HG03432 (cell line): ENCODE results near the gene KLHL22.

Experiments used
- ATAC-seq: cut with Tn5 transposase; IDR thresholded peaks from one replicate; pipeline ENCODE4 v1.9.1; 2021; ENCODE audit warnings: mild to moderate bottlenecking, moderate library complexity; ENCODE audit not compliant: unreplicated experiment

The KLHL22 gene

GRCh38 chr22:20525048-20525447 lies 29.5 kb upstream of the KLHL22 start:
- no peak for ATAC-seq

DNA sequence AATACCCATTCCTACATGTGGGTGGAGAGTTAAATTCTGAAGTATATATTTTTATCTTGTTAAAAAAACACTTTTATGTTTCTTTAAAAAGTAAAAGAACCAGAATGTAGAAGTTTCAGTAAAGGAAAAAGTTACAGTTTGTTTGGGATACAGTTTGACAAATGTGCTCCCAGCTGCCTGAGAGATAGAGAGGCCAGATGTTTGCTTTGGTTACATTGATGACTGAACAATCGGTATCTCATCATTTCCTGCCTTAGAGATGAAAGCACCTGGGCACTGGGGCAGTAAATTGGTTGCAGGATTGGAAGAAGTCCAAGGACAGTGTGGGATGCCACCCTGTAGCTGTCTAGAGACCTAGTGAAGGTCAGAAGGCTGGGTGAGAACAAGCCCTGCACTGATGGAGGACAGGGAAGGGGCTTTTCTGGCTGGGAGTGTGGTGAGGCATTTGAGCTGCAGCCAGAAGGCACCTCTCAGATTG lies 28.4 kb upstream of the KLHL22 start:
- ATAC-seq: no peak

GRCh38 chr22:20523086-20523983 lies 27.7 kb upstream of the KLHL22 start:
- no peak for ATAC-seq

DNA sequence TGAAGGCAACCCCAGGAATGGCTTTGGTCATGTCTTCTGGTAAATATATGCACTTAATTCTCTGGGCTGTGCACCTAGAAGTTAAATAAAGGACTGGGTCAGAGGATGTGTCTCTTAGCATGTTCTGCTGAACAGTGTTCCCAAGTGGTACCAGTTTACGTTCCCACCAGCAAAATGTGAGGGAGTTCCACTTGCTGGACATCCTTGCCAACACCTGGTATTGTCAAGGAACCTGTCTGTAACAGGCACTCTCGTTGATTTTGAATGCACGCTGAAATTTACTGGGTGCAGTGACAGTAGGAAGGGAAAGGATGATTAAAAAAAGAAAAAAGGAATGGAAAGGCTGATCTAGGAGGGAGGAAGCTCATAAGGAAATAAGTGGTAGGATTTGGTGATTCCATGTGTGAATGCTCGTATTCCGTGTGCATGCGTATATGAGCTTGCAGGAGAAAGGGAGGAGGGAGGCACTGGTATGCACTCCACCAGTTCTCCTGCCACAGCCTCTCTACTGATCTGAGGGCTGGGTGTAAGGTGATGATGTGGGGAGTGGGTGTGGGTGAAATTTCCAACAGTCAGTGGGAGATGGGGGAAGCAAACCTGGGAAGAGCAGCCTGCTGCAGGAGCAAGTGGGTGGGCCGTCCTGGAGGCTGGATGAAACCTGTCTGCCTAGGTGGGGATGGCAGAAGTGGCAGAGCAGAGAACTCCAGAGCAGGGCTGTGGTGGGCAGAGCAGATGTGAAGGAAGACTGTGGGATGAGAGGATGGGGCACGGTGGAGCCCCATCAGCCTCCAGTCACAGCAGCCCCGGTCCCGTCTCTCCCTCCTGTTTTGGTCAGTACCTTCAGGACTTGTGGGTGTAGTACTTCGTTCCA lies 26.8 kb upstream of the KLHL22 start:
- no peak for ATAC-seq

DNA sequence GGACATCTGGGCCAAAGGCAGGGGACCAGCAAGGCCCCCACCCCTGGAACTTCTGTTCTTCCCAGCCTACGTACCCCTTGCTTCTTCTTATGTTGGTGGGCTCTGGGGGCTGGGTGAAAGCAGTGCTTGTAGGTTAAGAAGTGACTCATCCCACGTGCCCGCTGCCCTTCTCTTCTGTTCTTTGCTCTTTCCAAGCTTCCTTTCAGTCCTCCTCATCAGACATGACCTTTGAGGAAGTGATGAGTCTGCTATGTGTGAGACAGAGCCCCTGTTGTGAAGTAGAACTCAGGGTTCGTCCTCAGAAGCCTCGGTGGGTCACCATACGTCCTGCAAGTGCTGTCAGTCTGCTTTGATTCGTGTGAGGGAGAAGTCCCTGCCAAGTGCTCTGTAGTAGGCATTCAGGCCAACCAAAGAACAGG lies 24.5 kb upstream of the KLHL22 start:
- ATAC-seq: no peak

DNA sequence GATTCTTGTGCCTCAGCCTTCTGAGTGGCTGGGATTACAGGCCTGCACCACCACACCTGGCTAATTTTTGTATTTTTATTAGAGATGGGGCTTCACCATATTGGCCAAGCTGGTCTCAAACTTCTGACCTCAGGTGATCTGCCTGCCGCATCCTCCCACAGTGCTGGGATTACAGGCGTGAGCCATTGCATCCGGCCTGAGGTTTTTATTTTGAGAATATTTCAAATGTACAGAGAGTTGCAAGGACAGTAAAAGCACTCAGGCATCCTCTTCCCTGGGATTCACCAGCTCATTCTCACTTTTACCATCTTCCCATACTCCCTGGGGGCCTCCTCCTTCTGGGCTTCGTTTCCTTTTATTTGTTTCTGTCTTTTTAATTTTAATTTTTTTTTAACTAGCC lies 24.0 kb upstream of the KLHL22 start:
- ATAC-seq: no peak

GRCh38 chr22:20517841-20518592 lies 22.4 kb upstream of the KLHL22 start:
- ATAC-seq: no peak

- no peak for ATAC-seq
Observed at GRCh38 chr22:20517422-20517821, 21.8 kb upstream of the KLHL22 start.

DNA sequence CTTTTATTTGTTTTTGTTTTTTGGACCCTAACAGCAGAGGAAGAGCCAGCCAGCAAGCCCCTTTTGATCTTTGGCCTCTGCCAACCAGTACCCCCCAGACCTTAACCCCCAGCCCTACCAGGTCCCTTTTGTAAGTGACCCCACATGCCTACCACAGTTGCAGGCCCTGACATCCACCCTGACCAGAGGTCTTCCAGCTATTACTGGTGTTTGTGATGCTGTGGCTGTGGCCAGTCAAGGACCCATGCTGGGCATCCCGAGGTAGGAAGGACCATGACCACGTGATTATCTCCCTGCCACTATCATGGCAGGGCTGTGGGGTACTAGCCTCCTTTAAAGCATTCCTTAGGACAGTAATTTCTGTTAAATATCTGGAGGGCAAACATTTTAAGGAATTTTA lies 20.8 kb upstream of the KLHL22 start:
- no peak for ATAC-seq

GRCh38 chr22:20514658-20515406 lies 19.2 kb upstream of the KLHL22 start:
- no peak for ATAC-seq

GRCh38 chr22:20511578-20512229 lies 16.1 kb upstream of the KLHL22 start:
- no peak for ATAC-seq

DNA sequence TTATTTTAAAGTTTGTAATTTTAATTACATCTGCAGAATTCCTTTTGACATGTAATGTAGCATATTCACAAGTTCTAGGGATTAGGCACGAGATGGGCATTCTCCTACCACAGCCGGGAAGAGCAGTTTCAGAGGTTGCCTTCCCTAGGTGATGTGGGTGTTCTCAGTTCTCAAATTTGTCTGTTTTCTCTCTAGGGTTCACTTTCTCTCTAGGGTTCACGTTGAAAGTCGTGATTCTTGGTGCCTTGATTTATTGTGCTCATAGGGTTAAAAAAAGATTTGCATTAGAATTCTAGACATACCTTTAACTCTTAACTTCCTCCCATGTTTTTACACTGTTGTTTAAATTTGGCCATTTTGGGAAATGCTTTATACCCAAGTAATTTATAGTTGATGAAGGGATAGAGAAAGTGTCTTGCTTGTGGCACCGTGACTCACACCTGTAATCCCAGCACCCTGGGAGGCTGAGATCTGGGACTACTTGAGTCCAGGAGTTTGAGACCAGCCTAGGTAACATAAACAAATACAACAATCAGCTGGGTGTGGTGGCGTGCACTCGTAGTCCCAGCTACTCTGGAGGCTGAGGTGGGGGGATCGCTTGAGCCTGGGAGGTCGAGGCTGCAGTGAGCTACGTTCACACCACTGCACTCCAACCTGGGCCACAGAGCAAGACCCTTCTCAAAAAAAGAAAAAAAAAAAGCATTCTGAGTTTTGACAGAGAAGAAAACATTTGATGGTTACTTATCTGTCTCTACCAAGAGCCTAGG lies 15.4 kb upstream of the KLHL22 start:
- no peak for ATAC-seq

DNA sequence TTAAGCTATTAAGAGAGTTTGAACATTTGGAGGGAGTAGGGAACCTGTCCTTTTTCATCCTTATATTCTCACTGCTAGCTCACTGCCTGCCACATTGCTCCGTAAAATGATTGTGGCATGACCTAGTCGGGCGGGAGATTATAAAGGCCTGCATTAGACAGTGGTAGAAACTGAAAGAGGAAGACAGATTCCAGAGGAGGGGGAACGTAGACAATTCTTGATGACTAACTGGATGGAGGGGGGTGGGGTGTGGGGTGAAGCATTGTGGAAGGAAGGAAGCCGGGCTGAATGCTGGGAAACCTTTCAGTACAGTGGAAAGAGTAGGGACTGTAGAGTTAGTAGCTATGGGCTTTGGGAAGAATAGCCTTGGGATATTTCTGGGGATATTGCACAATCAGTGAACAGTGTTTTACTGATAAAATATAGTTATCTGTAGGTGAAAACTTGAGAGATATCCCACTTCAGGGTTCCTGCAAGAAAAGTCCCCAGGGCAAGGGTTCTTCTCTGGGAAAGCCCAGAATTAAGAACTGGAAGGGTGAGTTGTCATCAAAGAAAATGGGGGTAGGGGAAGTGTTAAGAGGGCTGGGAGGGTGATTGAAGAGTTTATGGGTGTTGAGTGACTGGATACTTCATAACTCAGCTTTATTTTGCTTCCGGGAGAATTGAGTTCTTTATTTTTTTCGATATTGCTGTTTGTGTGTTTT lies 13.9 kb upstream of the KLHL22 start:
- no peak for ATAC-seq

GRCh38 chr22:20508815-20509271 lies 13.2 kb upstream of the KLHL22 start:
- no peak for ATAC-seq

GRCh38 chr22:20508067-20508755 lies 12.6 kb upstream of the KLHL22 start:
- peak; percentile 13 for ATAC-seq

GRCh38 chr22:20507253-20508066 lies 11.9 kb upstream of the KLHL22 start, which contains the start of gene MED15:
MED15 (plus strand) TSS chr22:20507610; CDS start chr22:20507679, 69 bp downstream.
- peak; percentile 86 for ATAC-seq
